ENCODE results near the gene SBK3. TPM values are rescaled to one million over a fixed set of nuclear protein-coding genes. Genes with fewer than 3 reads are reported as not detected.

The SBK3 gene
- total and polyA plus RNA-seq, 2 of the 8 experiments (the other 6 are each of a cell fraction or from before 2014, with no cell fraction given) = 0.76 to 1.5 TPM

GRCh38 chr19:55503157-55503501 lies 42.2 kb downstream of the SBK3 start:
- WGBS, 2 experiments (ENCODE audit: extremely low coverage in 1 of 2, insufficient coverage in 1 of 2, insufficient read length in 1 of 2, insufficient replicate concordance in 2 of 2, low coverage in 1 of 2, low lambda C conversion rate in 2 of 2, missing lambda C conversion rate in 1 of 2) = 80% methylated on average over 17 of the region's 17 CpGs; no CpG with 5 or more reads in 1 of the 2 experiments
- Histone ChIP-seq H4K5ac (ENCODE audit: insufficient read length, low read depth, low read length) (no peak overlapping the region), H3K79me1 (ENCODE audit: low read depth, low read length) (no peaks in the 10 kb centered on the region), H4K20me1 (replicated peaks in 1 of 2; ENCODE audit: control insufficient read depth in 1 of 2, insufficient read depth in 2 of 2, low read length in 2 of 2) (no peaks in the 10 kb centered on the region), H3K14ac (ENCODE audit: insufficient read length) (no peak overlapping the region), H3K56ac (replicated peaks; ENCODE audit: insufficient read length, low read depth, low read length) (no peak overlapping the region), H2BK20ac (ENCODE audit: low read length) (no peak overlapping the region), H3K9ac (replicated peaks in 1 of 4; ENCODE audit: extremely low read depth in 1 of 4, low read depth in 3 of 4, low read length in 3 of 4) (no peak overlapping the region), H2BK12ac (ENCODE audit: low read depth, low read length) (no peak overlapping the region), H3K4ac (replicated peaks; ENCODE audit: insufficient read length, low read depth, low read length) (no peak overlapping the region), H2BK5ac (ENCODE audit: low read depth, low read length) (no peak overlapping the region), H3K4me2 (ENCODE audit: insufficient read depth in 1 of 2, low read depth in 2 of 2, low read length in 2 of 2) (no peak overlapping the region), H3K23ac (ENCODE audit: insufficient read length) (no peak overlapping the region), H3K23me2 (ENCODE audit: low read depth, low read length) (no peaks in the 10 kb centered on the region), H3K27ac (ENCODE audit: low read depth, low read length) (no peak overlapping the region), H4K8ac (ENCODE audit: extremely low read depth, insufficient read depth, low read length) (no peak overlapping the region), H4K91ac (replicated peaks; ENCODE audit: insufficient read length, low read length) (no peak overlapping the region), H2BK120ac (replicated peaks; ENCODE audit: low read depth, low read length) (no peak overlapping the region), H2AFZ (ENCODE audit: low read length) (no peak overlapping the region), H2AK5ac (ENCODE audit: low read depth, low read length) (no peak overlapping the region), H3K4me1 (replicated peaks in 1 of 4; ENCODE audit: control insufficient read depth in 3 of 4, insufficient read depth in 4 of 4, low read length in 3 of 4) (no peaks in the 10 kb centered on the region), H3K36me3 (ENCODE audit: control insufficient read depth in 2 of 4, insufficient read depth in 4 of 4, low read length in 3 of 4) (peaks cover 0 to 3% (median 0%) of the 10 kb centered on the region in 4 experiments; a peak in 1 of 8 replicates), H3K4me3 (ENCODE audit: extremely low read depth in 1 of 4, insufficient read depth in 2 of 4, low read depth in 3 of 4, low read length in 4 of 4) (no peak overlapping the region), H3K79me2 (ENCODE audit: control insufficient read depth in 1 of 2, insufficient read depth in 2 of 2, low read length in 2 of 2) (no peaks in the 10 kb centered on the region), H3K27me3 (replicated peaks in 1 of 4; ENCODE audit: control insufficient read depth in 3 of 4, extremely low read depth in 1 of 4, insufficient read depth in 3 of 4, low read length in 3 of 4) (peaks cover 11 to 23% (median 17%) of the 10 kb centered on the region in 4 experiments), H3K18ac (ENCODE audit: extremely low read depth, low read length) (no peak overlapping the region), H2BK15ac (ENCODE audit: low read length) (no peak overlapping the region), H3K9me3 (ENCODE audit: insufficient read depth in 2 of 2, low read depth in 1 of 2, low read length in 1 of 2) (peaks cover 8 to 9% of the 10 kb centered on the region in 2 experiments; a peak in 3 of 4 replicates)
- no peak for FAIRE-seq
- TF ChIP-seq HDAC6 (IDR thresholded peaks at IDR 0.05; ENCODE audit: low read depth, low read length) (no peak), NRF1 (IDR thresholded peaks at IDR 0.05; ENCODE audit: low read depth, low read length) (no peak), CEBPB (IDR thresholded peaks at IDR 0.05; ENCODE audit: low read depth, low read length) (no peak), YY1 (IDR thresholded peaks at IDR 0.05; ENCODE audit: low read depth, low read length) (no peak), MAX (IDR thresholded peaks at IDR 0.05) (no peak), SUZ12 (IDR thresholded peaks at IDR 0.05; ENCODE audit: low read length) (no peak), GTF2F1 (IDR thresholded peaks at IDR 0.05; ENCODE audit: borderline replicate concordance, low read depth, low read length) (no peak), TEAD4 (IDR thresholded peaks at IDR 0.05; ENCODE audit: low read depth, low read length) (no peak), CBX5 (IDR thresholded peaks at IDR 0.05; ENCODE audit: low read depth, low read length) (no peak), JUND (IDR thresholded peaks at IDR 0.05; ENCODE audit: low read length) (no peak), TBP (IDR thresholded peaks at IDR 0.05; ENCODE audit: low read depth, low read length) (no peak), RXRA (IDR thresholded peaks at IDR 0.05; ENCODE audit: insufficient read depth, low read depth, low read length) (no peak), ZNF274 (IDR thresholded peaks at IDR 0.05; ENCODE audit: borderline replicate concordance, extremely low read depth, low read length) (no peak), USF2 (IDR thresholded peaks at IDR 0.05; ENCODE audit: low read length) (no peak)
- no peak for DNase-seq (ENCODE audit: low read depth in 1 of 2, low spot score in 2 of 2)
- CTCF ChIA-PET (ENCODE audit: partially characterized antibody) = interaction anchor here (0.7 to 2.7 kb wide), 14 partner anchors 9 to 1065 kb away, joined by 3 to 31 read pairs (median 8); partner anchors contain the start of genes NAT14, SBK3 and ZNF628
- POLR2A ChIA-PET (ENCODE audit: partially characterized antibody) = interaction anchor here (1.1 to 2.6 kb wide), 5 partner anchors 9 to 96 kb away, joined by 3 to 15 read pairs (median 4); partner anchors contain the start of genes NAT14 and UBE2S
